HG03095 (cell line): ENCODE measurements around the gene BPIFB6.

Source experiments
- ATAC-seq: cut with Tn5 transposase; IDR thresholded peaks from one replicate; pipeline ENCODE4 v1.9.1; 2021; ENCODE audit warnings: moderate library complexity; ENCODE audit not compliant: unreplicated experiment

The BPIFB6 gene

DNA sequence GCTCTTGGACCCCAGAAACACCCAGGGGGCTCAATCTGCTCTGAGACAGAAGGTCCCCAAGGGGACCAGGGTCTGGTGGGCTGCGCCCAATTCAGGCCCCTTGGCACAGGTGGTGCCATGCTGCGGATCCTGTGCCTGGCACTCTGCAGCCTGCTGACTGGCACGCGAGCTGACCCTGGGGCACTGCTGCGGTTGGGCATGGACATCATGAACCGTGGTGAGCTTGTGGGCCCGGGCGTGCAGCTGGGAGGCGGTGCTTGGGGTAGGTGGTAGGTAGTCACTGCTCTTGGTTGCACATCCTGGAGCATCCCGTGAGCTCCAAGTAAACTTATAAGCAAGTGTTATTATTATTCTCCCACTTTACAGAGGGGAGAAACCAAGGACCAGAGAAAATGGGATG, at the start of gene BPIFB6:
Gene BPIFB6, plus strand, starts transcription at position 118 of the 400 bp plus-strand sequence. Its CDS starts 0 bp downstream, at position 118.
- no peak for ATAC-seq

DNA sequence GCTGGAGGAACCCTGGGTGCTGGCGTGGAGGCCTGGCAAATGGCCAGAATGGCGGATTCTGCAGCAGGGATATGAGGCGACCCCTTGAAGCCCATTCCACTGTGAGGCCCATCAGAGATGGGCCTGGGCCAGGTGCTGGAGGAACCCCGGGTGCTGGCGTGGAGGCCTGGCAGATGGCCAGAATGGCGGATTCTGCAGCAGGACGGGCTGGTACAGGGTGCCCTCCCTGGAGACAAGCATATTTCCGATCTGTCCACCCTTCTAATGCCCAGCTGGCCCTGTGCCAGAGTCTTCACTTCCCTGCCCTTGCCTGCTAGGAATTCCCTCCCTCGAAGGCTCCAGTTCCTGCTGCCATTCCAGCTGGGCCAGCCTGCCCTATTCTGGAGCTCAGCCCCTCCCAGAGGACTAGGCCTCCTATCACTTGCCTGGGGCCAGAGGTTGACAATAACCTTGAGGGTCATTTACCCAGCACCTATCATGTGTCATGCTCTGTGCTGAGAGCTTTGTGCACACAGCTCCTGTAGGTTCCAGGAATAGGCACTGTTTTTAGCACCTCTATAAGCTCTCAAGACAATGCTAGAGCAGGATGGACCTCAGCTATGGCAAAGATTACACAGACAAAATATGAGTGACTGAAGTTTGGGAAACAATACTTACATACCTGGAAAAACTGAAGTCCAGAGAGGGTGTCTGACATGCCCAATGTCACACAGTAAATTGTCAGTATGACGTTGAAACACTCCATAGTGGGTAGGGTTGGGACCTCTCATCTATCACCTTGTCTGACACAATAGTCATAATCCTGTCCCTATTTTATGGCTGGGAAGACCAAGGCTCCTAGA, 48.6 kb upstream of the BPIFB6 start:
- ATAC-seq: no peak

DNA sequence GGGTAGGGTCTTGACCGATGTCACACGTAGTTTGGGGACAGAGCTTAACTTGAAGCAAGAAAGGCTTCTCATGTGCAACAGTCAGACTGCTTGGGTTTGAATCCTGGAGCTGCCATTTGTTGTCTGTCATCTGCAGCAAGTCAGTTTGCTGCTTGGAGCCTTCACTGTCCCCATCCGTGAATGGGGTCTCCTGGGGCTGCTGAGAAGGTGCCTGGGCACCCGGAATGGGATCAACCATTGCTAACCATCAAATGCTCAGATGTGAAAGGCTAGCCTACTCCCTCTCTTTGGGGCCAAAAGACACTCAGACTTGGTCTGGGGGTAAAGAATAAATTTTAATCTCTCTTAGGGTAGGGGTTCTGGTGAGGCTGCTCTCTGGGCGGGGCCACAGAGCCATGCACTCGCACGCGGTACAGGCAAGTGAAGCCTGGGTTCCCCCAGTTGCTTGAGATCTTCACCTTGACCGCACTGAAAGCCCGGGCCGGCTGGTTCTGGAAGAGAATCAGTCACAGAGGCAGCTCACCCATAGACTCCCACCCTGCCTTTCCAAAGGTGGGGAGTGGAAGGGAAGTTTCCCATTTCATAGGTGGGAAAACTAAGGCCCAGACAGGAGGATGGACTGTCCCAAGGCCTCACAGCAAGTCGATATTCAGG, 47.9 kb upstream of the BPIFB6 start:
- no peak for ATAC-seq

DNA sequence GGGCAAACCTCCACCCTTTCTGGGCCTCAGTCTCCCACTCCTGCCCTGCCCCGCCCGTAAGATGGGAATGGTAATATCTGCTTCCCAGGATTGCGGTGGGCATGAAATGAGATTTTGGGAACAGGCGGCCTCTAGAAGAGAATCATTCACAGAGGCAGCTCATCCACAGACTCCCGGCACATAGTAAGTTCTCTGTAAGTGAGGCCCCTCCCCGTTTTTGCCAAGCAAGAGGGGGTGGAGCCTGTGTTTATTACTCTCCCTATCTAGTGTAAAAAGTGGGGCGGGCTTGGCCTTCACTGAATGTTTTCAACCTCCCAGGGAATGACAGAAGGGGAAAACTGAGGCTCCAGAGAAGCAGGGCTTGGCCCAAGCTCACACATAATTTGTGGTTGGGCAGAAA, 47.3 kb upstream of the BPIFB6 start:
- no peak for ATAC-seq

- no peak for ATAC-seq
Observed at GRCh38 chr20:32984631-32985354, 46.7 kb upstream of the BPIFB6 start.

DNA sequence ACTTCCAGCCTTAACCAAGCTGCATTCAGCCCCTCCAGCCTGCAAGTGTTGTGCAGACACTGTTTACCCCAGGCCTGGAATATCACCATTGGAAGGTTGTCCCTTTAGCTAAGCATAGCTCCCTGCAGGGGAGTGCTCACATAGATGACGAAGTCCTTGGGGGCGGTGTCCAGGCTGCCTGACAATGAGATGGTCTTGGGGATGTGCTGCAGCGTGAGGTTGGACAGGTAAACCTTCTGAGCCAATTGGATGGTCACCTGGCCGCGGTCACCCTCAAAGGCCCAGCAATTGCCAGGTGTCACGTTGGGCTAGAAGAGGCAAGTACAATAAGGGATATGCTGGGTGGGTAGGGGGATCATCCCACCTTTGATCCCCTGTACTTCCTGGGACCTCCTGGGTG, 45.9 kb upstream of the BPIFB6 start:
- no peak for ATAC-seq

DNA sequence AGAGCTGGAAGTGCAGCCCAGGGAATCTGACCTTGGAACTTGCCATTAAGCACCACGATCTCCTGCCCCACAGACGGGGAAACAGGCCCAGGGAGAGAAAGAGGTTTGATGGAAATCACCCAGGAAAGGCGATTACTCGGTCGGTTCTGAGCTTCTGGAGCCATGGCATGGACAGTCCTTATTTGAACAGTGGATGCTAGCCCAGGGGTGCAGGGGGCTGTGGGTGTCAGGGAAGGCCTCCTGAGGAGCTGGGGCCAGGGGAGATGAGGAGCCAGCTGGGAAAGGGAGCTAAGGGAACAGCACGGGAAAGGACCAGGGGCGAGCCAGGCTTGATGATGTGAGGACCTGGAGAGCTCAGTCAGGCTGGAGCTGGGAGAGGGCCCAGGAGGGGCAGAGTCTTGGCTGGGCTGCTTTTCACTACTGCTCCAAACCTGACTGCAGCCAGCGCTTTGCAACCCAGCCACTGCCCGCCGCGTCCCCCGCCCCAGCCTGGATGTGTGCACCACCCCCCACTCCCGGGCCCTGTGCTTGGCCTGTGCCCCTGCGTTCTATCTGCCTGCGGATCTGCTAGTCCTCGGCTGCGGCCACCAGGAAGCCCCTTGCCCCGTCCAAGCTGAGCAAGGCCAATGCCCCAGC, 45.0 kb upstream of the BPIFB6 start:
- no peak for ATAC-seq

- no peak for ATAC-seq
Observed at GRCh38 chr20:32987044-32987825, 44.2 kb upstream of the BPIFB6 start.

- no peak for ATAC-seq
Observed at GRCh38 chr20:32988008-32988407, 43.4 kb upstream of the BPIFB6 start.

- no peak for ATAC-seq
Observed at GRCh38 chr20:32989507-32990283, 41.8 kb upstream of the BPIFB6 start.

DNA sequence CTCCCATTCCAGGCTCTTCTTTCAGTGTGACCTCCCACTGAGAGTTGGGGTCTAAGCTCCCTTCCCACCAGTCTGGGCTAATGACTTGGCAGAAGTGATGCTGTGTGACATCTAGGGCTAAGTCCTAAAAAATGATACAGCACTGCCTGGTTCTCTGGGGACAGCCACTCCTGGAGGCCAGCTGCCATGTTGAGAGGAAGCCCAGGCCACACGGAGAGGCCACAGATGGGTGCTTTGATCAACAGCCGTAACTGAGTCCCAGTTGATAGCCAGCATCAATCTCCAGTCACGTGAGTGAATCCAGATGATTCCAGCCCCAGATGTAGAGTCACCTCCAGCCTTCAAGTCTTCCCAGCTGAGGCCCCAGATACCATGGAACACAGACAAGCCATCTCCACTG, 41.0 kb upstream of the BPIFB6 start:
- no peak for ATAC-seq

DNA sequence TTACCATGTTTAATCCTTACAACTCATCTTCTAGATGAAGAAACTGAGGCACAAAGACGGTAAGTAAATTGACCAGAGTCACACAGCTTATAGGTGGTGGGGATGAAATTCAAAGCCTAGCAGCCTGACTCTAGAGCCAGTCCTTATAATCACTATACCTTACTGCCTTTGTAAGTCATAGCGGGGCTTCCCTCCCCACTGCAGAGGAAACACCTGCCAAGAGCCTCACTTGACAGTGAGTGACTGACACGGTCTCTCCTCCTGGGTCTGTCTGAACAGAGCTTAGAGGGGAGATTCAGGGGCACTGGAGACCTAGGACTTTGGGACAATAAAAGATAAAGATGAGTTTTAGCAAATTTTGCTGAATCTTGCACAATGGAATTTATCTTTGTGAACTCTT, 40.1 kb upstream of the BPIFB6 start:
- no peak for ATAC-seq

- ATAC-seq: no peak
Observed at GRCh38 chr20:32991792-32992641, 39.4 kb upstream of the BPIFB6 start.

DNA sequence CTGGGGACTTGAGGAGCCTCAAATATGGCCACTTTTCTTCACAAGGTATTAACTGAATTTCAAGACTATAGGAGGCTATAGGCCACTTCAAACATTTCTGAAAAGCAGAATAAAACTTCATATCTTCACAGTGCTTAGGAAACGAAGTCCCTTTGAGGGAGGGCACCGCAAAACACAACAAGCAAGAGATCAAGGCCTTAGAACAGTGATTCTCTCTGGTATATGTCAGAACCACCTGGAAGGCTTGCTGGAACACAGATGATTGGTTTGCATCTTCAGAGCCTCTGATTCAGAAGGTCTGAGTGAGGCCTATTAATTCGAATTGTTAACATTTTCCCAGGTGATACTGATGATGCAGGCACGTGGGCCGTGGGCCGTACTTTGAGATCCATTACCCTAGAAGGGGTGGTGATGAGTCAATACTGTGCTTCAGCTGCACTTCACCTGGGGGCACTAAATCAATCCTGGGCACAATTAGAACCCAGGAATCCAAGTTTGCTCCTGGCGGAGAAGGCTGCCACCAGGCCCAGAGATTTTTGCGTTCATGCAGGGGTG, 37.9 kb upstream of the BPIFB6 start:
- no peak for ATAC-seq

DNA sequence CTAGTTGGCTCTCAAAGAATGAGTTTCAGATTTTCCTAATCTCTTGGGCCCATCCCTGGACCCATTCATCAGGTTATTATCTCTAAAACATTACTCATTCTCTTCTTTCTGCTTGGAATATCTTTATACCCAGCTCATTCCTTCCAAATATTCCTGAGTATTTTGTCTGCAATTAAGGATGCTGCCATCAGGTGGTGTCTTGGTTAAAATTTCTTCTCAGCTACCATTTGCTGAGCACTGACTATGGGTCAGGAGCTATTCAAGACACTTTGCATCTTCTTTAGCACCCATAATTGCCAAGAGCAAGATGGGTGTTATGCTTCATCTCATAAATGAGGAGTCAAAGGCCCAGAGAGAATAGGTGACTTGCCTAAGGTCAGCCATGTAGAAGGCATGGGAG, 35.6 kb upstream of the BPIFB6 start:
- no peak for ATAC-seq

DNA sequence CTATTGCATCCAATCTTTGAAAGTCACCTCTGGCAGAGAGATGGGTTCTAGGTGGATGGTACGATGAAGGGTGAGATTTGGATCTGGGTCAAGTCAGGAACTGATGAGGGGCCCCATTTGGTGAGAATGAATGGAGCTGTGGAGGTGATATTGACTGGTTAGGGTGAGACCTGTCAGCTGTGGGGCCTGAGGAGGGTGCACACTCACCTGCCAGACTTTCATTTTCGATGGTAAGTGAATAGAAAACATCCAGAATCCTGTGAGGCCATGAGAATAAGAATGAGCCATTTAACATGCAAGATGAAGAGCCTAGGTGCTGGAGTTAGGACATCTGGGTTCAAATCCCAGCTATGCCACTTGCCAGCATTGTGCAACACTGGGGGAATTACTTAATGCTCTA, 34.0 kb upstream of the BPIFB6 start:
- ATAC-seq: no peak

- ATAC-seq: no peak
Observed at GRCh38 chr20:32999603-33000250, 31.7 kb upstream of the BPIFB6 start.
